K562 (cell line): ENCODE data around the gene CCDC33. TPM values are rescaled to one million over a fixed set of nuclear protein-coding genes. Genes with fewer than 3 reads are reported as not detected.

Experiments
- ATF7 ChIP-seq: fragments of 450-650 bp; IDR thresholded peaks from 2 replicates; pipeline ENCODE4 v1.7.1; 2014; ENCODE audit warnings: mild to moderate bottlenecking, moderate library complexity
- CBFA2T2 ChIP-seq: fragments of 450-650 bp; conservative IDR thresholded peaks from 2 replicates; pipeline ENCODE4 v1.6.1; 2017; ENCODE audit warnings: mild to moderate bottlenecking
- DNMT1 ChIP-seq: fragments of 450-650 bp; IDR thresholded peaks from 2 replicates; pipeline ENCODE4 v1.6.1; 2016; ENCODE audit warnings: antibody characterized with exemption, mild to moderate bottlenecking
- NR4A1 ChIP-seq, 2 experiments: fragments of 250-450 bp in 1 of 2; fragments of 450-650 bp in 1 of 2; sonication (Bioruptor Pico) in 1 of 2; IDR thresholded peaks; 2 replicates each; pipeline versions ENCODE4 v1.4.0 to v1.6.1; 2016 to 2020; ENCODE audit warnings: mild to moderate bottlenecking in 2 of 2, missing compliant biosample characterization in 1 of 2, missing genetic modification characterization in 1 of 2, moderate library complexity in 1 of 2
- TAF15 ChIP-seq: fragments of 200-400 bp; formaldehyde crosslinking; IDR thresholded peaks from 2 replicates; pipeline ENCODE4 v1.6.1; 2017; ENCODE audit warnings: mild to moderate bottlenecking, low read depth, low read length, moderate library complexity
- ZEB2 ChIP-seq: fragments of 450-650 bp; IDR thresholded peaks from 2 replicates; pipeline ENCODE4 v1.6.1; 2016
- ZFX ChIP-seq: sonication (generic); formaldehyde crosslinking; IDR thresholded peaks from 2 replicates; pipeline ENCODE4 v1.8.0; 2022; ENCODE audit warnings: mild to moderate bottlenecking, missing genetic modification reagents, moderate library complexity
- polyA plus RNA-seq, 8 experiments: library from polyadenylated mRNA; depleted of rRNA in 4 of 8; stranded (reverse) in 5 of 8; unstranded in 3 of 8; fragments of >200 nt; fragmentation: Nextera tagmentation in 2 of 8; fragmentation: Illumina TruSeq in 1 of 8; extraction: Ambion mirVana in 2 of 8; extraction: Trizol in 1 of 8; gene quantifications; 2 replicates each; pipeline versions ENCODE4 v1.2.1 to v1.2.3, GENCODE V29; 2011 to 2014; ENCODE audit warnings: inconsistent platforms in 1 of 8, missing spikeins in 1 of 8
- total RNA-seq, 7 experiments: library from RNA; depleted of rRNA in 6 of 7; stranded (reverse); fragments of >200 nt in 6 of 7; fragmentation: Illumina TruSeq in 2 of 7; extraction: Trizol in 2 of 7; gene quantifications; 2 replicates each; pipeline versions ENCODE4 v1.2.1 to v1.2.3, GENCODE V29; 2011 to 2021; ENCODE audit warnings: low replicate concordance in 1 of 7
- TF ChIP-seq, protein P1 (sequence below): fragments of 200-600 bp; sonication (generic); IDR thresholded peaks from one replicate; pipeline ENCODE4 v1.6.1; 2012; ENCODE audit warnings: mild to moderate bottlenecking, low read depth, low read length, inconsistent platforms
- TF ChIP-seq, protein P2 (sequence below): sonication (generic); formaldehyde crosslinking; IDR thresholded peaks from 2 replicates; pipeline ENCODE4 v1.8.1; 2022; ENCODE audit warnings: missing genetic modification reagents
- TF ChIP-seq, protein P3 (sequence below): fragments of 250-450 bp; sonication (Bioruptor Pico); IDR thresholded peaks from 2 replicates; pipeline ENCODE4 v1.9.0; 2021; ENCODE audit warnings: mild to moderate bottlenecking

The CCDC33 gene
- total and polyA plus RNA-seq, 9 of the 15 experiments (the other 6 are each of a cell fraction or from before 2014, with no cell fraction given), result 0.08 to 1.1 (median 0.15) TPM; not detected in 4

DNA sequence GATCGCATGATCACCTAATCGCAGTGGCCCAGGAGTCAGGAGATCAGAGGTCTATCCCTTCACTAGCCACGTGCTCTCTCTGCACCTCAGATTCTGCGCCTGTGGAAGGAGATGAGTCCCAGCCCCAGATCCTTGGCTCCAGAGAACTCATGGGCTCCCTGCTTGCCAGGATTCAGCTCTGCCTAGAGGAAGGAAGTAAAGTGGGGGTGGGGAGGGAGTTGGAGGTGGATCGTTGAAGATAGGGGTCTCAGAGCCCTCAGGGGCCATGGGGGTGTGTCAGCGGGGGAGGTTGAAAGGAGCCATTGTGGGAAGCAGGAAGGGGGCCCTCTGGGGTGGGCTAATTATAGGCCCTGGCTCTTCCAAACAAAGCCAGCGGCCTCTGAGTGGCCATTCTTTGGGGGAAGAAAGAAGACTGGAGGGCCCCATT, 22.3 kb upstream of the CCDC33 start (continued):
- TF ChIP-seq, protein P1, sequence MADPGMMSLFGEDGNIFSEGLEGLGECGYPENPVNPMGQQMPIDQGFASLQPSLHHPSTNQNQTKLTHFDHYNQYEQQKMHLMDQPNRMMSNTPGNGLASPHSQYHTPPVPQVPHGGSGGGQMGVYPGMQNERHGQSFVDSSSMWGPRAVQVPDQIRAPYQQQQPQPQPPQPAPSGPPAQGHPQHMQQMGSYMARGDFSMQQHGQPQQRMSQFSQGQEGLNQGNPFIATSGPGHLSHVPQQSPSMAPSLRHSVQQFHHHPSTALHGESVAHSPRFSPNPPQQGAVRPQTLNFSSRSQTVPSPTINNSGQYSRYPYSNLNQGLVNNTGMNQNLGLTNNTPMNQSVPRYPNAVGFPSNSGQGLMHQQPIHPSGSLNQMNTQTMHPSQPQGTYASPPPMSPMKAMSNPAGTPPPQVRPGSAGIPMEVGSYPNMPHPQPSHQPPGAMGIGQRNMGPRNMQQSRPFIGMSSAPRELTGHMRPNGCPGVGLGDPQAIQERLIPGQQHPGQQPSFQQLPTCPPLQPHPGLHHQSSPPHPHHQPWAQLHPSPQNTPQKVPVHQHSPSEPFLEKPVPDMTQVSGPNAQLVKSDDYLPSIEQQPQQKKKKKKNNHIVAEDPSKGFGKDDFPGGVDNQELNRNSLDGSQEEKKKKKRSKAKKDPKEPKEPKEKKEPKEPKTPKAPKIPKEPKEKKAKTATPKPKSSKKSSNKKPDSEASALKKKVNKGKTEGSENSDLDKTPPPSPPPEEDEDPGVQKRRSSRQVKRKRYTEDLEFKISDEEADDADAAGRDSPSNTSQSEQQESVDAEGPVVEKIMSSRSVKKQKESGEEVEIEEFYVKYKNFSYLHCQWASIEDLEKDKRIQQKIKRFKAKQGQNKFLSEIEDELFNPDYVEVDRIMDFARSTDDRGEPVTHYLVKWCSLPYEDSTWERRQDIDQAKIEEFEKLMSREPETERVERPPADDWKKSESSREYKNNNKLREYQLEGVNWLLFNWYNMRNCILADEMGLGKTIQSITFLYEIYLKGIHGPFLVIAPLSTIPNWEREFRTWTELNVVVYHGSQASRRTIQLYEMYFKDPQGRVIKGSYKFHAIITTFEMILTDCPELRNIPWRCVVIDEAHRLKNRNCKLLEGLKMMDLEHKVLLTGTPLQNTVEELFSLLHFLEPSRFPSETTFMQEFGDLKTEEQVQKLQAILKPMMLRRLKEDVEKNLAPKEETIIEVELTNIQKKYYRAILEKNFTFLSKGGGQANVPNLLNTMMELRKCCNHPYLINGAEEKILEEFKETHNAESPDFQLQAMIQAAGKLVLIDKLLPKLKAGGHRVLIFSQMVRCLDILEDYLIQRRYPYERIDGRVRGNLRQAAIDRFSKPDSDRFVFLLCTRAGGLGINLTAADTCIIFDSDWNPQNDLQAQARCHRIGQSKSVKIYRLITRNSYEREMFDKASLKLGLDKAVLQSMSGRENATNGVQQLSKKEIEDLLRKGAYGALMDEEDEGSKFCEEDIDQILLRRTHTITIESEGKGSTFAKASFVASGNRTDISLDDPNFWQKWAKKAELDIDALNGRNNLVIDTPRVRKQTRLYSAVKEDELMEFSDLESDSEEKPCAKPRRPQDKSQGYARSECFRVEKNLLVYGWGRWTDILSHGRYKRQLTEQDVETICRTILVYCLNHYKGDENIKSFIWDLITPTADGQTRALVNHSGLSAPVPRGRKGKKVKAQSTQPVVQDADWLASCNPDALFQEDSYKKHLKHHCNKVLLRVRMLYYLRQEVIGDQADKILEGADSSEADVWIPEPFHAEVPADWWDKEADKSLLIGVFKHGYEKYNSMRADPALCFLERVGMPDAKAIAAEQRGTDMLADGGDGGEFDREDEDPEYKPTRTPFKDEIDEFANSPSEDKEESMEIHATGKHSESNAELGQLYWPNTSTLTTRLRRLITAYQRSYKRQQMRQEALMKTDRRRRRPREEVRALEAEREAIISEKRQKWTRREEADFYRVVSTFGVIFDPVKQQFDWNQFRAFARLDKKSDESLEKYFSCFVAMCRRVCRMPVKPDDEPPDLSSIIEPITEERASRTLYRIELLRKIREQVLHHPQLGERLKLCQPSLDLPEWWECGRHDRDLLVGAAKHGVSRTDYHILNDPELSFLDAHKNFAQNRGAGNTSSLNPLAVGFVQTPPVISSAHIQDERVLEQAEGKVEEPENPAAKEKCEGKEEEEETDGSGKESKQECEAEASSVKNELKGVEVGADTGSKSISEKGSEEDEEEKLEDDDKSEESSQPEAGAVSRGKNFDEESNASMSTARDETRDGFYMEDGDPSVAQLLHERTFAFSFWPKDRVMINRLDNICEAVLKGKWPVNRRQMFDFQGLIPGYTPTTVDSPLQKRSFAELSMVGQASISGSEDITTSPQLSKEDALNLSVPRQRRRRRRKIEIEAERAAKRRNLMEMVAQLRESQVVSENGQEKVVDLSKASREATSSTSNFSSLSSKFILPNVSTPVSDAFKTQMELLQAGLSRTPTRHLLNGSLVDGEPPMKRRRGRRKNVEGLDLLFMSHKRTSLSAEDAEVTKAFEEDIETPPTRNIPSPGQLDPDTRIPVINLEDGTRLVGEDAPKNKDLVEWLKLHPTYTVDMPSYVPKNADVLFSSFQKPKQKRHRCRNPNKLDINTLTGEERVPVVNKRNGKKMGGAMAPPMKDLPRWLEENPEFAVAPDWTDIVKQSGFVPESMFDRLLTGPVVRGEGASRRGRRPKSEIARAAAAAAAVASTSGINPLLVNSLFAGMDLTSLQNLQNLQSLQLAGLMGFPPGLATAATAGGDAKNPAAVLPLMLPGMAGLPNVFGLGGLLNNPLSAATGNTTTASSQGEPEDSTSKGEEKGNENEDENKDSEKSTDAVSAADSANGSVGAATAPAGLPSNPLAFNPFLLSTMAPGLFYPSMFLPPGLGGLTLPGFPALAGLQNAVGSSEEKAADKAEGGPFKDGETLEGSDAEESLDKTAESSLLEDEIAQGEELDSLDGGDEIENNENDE, result no peak
- no peak for TF ChIP-seq TAF15
- TF ChIP-seq ZEB2, result no peak
- TF ChIP-seq ATF7, result no peak
- peak; percentile 40 for TF ChIP-seq CBFA2T2
- TF ChIP-seq, protein P2, sequence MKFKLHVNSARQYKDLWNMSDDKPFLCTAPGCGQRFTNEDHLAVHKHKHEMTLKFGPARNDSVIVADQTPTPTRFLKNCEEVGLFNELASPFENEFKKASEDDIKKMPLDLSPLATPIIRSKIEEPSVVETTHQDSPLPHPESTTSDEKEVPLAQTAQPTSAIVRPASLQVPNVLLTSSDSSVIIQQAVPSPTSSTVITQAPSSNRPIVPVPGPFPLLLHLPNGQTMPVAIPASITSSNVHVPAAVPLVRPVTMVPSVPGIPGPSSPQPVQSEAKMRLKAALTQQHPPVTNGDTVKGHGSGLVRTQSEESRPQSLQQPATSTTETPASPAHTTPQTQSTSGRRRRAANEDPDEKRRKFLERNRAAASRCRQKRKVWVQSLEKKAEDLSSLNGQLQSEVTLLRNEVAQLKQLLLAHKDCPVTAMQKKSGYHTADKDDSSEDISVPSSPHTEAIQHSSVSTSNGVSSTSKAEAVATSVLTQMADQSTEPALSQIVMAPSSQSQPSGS, result no peak
- peak; percentile 45 for TF ChIP-seq ZFX (CRISPR knock-in tag)
- TF ChIP-seq DNMT1, result no peak
- TF ChIP-seq, protein P3, sequence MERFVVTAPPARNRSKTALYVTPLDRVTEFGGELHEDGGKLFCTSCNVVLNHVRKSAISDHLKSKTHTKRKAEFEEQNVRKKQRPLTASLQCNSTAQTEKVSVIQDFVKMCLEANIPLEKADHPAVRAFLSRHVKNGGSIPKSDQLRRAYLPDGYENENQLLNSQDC (CRISPR knock-in tag), result no peak
- no peak for TF ChIP-seq NR4A1 (CRISPR knock-in tag; IDR thresholded peaks at IDR 0.05)
- no peak for TF ChIP-seq NR4A1 (tag; IDR thresholded peaks at IDR 0.05)
